Hepatocyte (in vitro differentiated cells): ENCODE measurements around the gene SEMA4G.

Experiments
- CTCF ChIP-seq: fragments of 200-600 bp; sonication (generic); IDR thresholded peaks from 2 replicates; pipeline ENCODE4 v1.5.1; 2016; ENCODE audit warnings: antibody characterized with exemption, mild to moderate bottlenecking; ENCODE audit not compliant: poor library complexity
- EZH2 ChIP-seq: fragments of 200-600 bp; sonication (generic); IDR thresholded peaks from 2 replicates; pipeline ENCODE4 v1.6.1; 2016; ENCODE audit warnings: antibody characterized with exemption, mild to moderate bottlenecking, borderline replicate concordance
- EZH2phosphoT487 ChIP-seq: fragments of 200-600 bp; sonication (generic); IDR thresholded peaks from one replicate; pipeline ENCODE4 v1.6.1; 2018; ENCODE audit warnings: antibody characterized with exemption, mild to moderate bottlenecking, low read depth, moderate library complexity; ENCODE audit not compliant: unreplicated experiment, severe bottlenecking

- TF ChIP-seq CTCF (no peak), EZH2 (no peak), EZH2phosphoT487 (no peak)
These were observed 18.4 kb downstream of the SEMA4G start for GRCh38 chr10:100987685-100988049.
